B cell (primary cell): ENCODE measurements around the gene CACNA2D3. TPM values are rescaled to one million over a fixed set of nuclear protein-coding genes. Genes with fewer than 3 reads are reported as not detected.

Experiments
- ATAC-seq: fragments of 200-7000 bp; cut with Tn5 transposase; one replicate; pipeline ENCODE4 v1.10.0; 2021; ENCODE audit warnings: low read depth, mild to moderate bottlenecking, moderate number of reproducible peaks, moderate library complexity
- CTCF ChIA-PET: fragments of 350-600 bp; sonication (Branson Sonifier 250); formaldehyde crosslinking; loops from one replicate; lab custom pipeline; 2021; ENCODE audit warnings: antibody characterized with exemption, inconsistent platforms; lab: Charles Lee
- POLR2A ChIA-PET: fragments of 350-600 bp; sonication (Branson Sonifier 250); formaldehyde crosslinking; loops from one replicate; lab custom pipeline; 2021; ENCODE audit warnings: antibody characterized with exemption; lab: Charles Lee
- DNase-seq: peaks from one replicate; pipeline ENCODE4 v3.0.0; 2013
- H2AFZ ChIP-seq: 2 replicates; pipeline ENCODE4 v1.6.1; 2012; ENCODE audit warnings: mild to moderate bottlenecking, low read depth, low read length; ENCODE audit not compliant: insufficient read depth, poor library complexity, severe bottlenecking
- H3K27ac ChIP-seq, 2 donors: 1 replicate in 1 of 2; 2 replicates in 1 of 2; pipeline ENCODE4 v1.5.1; 2012 to 2013; ENCODE audit warnings: low read length in 2 of 2, mild to moderate bottlenecking in 2 of 2, moderate library complexity in 1 of 2
- H3K27me3 ChIP-seq, 4 experiments: fragments of 200-600 bp in 1 of 4; sonication (generic) in 1 of 4; replicated peaks in 1 of 4; 1 replicate in 2 of 4; 2 replicates in 2 of 4; pipeline versions ENCODE4 v1.6.1 to v1.7.0; 2013 to 2016; ENCODE audit warnings: low read length in 3 of 4, mild to moderate bottlenecking in 2 of 4, mixed read lengths in 1 of 4, moderate library complexity in 1 of 4; ENCODE audit not compliant: insufficient read depth in 4 of 4, control insufficient read depth in 3 of 4; ENCODE audit errors: control extremely low read depth in 1 of 4
- H3K36me3 ChIP-seq, 2 experiments: replicated peaks in 1 of 2; 1 replicate in 1 of 2; 2 replicates in 1 of 2; pipeline versions ENCODE4 v1.6.1 to v1.7.1; 2013; ENCODE audit warnings: low read length in 1 of 2; ENCODE audit not compliant: insufficient read depth in 2 of 2, control insufficient read depth in 1 of 2; ENCODE audit errors: control extremely low read depth in 1 of 2, extremely low read depth in 1 of 2
- H3K4me1 ChIP-seq, 2 donors: fragments of 200-600 bp in 1 of 2; sonication (generic) in 1 of 2; 1 replicate in 1 of 2; 2 replicates in 1 of 2; pipeline versions ENCODE4 v1.5.1 to v1.6.1; 2013 to 2017; ENCODE audit warnings: low read length in 2 of 2; ENCODE audit not compliant: control insufficient read depth in 2 of 2, insufficient read depth in 2 of 2
- H3K4me2 ChIP-seq: replicated peaks from 2 replicates; pipeline ENCODE3; 2012; ENCODE audit warnings: mild to moderate bottlenecking, low read depth, low read length; ENCODE audit not compliant: poor library complexity, severe bottlenecking
- H3K4me3 ChIP-seq, 5 experiments: fragments of 200-600 bp in 1 of 5; sonication (generic) in 1 of 5; 1 replicate in 3 of 5; 2 replicates in 2 of 5; pipeline versions ENCODE4 v1.5.1 to v1.7.0; 2011 to 2016; ENCODE audit warnings: low read length in 4 of 5, mild to moderate bottlenecking in 4 of 5, low read depth in 2 of 5, control low read depth in 1 of 5, moderate library complexity in 1 of 5; ENCODE audit not compliant: insufficient read depth in 1 of 5; ENCODE audit errors: control extremely low read depth in 1 of 5, extremely low read depth in 1 of 5
- H3K79me2 ChIP-seq: fragments of 200-600 bp; sonication (generic); one replicate; pipeline ENCODE4 v1.6.0; 2016; ENCODE audit warnings: low read length; ENCODE audit not compliant: control insufficient read depth, insufficient read depth
- H3K9ac ChIP-seq: fragments of 200-600 bp; sonication (generic); 2 replicates; pipeline ENCODE4 v1.6.1; 2017; ENCODE audit warnings: mild to moderate bottlenecking, low read length, moderate library complexity
- H3K9me3 ChIP-seq, 3 donors: one replicate each; pipeline versions ENCODE4 v1.6.1 to v1.7.1; 2013; ENCODE audit warnings: low read length in 2 of 3; ENCODE audit not compliant: control insufficient read depth in 2 of 3, insufficient read depth in 1 of 3; ENCODE audit errors: control extremely low read depth in 1 of 3
- H4K20me1 ChIP-seq: 2 replicates; pipeline ENCODE4 v1.6.0; 2012; ENCODE audit warnings: mild to moderate bottlenecking, low read length; ENCODE audit not compliant: insufficient read depth, control insufficient read depth, poor library complexity, severe bottlenecking
- H3K27ac Mint-ChIP-seq: one replicate; pipeline ENCODE4 v1.8.0; 2021; ENCODE audit warnings: mixed read lengths
- H3K27me3 Mint-ChIP-seq: one replicate; pipeline ENCODE4 v1.8.0; 2021; ENCODE audit warnings: mixed read lengths
- H3K4me1 Mint-ChIP-seq: one replicate; pipeline ENCODE4 v1.8.0; 2021; ENCODE audit warnings: mixed read lengths
- H3K4me3 Mint-ChIP-seq: one replicate; pipeline ENCODE4 v1.8.0; 2021; ENCODE audit warnings: mixed read lengths
- H3K9me3 Mint-ChIP-seq: one replicate; pipeline ENCODE4 v1.8.0; 2022; ENCODE audit warnings: mixed read lengths; ENCODE audit not compliant: insufficient read depth
- EZH2 ChIP-seq: IDR thresholded peaks from 2 replicates; pipeline ENCODE4 v1.6.1; 2012; ENCODE audit warnings: borderline replicate concordance, low read depth, mild to moderate bottlenecking, moderate library complexity, low read length; ENCODE audit not compliant: insufficient read depth, poor library complexity, severe bottlenecking
- WGBS: methylation state at CpG from one replicate; pipeline ENCODE4 v1.1.5; 2013; ENCODE audit warnings: missing lambda C conversion rate; ENCODE audit not compliant: insufficient coverage; 5-methylcytosine and 5-hydroxymethylcytosine counted together
- intact Hi-C: fragments of 100-400 bp; cut with micrococcal nuclease; formaldehyde crosslinking; loops from one replicate; pipeline ENCODE4 v1.10.0; 2022
- polyA plus RNA-seq: library from polyadenylated mRNA; depleted of rRNA; stranded (reverse); fragments of >200 nt; gene quantifications from 2 replicates; pipeline ENCODE4 v1.2.3, GENCODE V29; 2012
- total RNA-seq, 2 donors: library from RNA; stranded (reverse); fragments of 120-200 nt in 1 of 2; gene quantifications; 1 replicate in 1 of 2; 2 replicates in 1 of 2; pipeline versions ENCODE4 v1.2.3 to v1.2.4, GENCODE V29; 2013 to 2022
- TF ChIP-seq, protein P1 (sequence below): fragments of 200-600 bp; IDR thresholded peaks from one replicate; pipeline ENCODE4 v1.8.0; 2022; ENCODE audit warnings: antibody characterized with exemption, mild to moderate bottlenecking

The CACNA2D3 gene
- total and polyA plus RNA-seq, 2 donors (not counting 1 experiment from before 2014, with no cell fraction given): not detected

DNA sequence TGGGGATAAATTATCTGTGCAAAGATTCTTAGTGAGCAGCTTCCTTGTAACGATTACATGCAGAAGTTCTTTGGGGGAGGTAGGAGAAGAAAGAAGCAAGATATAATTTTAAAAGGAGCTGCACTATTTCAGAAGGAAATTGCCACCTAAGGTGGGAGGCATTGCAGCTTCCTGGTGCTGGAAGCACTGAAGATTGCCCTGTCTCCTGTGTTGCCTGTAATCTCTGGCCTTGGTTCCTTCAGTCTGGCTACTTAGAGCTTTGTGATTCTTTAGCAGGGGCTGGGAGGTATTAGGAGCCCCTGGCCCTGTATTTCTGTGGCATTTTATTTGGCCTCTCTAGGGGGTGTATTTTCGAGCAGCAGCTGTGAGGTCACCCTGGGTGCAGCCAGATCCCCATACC, 35.5 kb downstream of the CACNA2D3 start:
- Histone ChIP-seq H2AFZ (no peak overlapping the region), H3K9me3 (peaks cover 0 to 2% (median 0%) of the 10 kb centered on the region in 3 donors), H4K20me1 (no peaks in the 10 kb centered on the region), H3K36me3 (no peaks in the 10 kb centered on the region), H3K4me1 (no peaks in the 10 kb centered on the region), H3K4me2 (no peak overlapping the region), H3K4me3 (no peak overlapping the region), H3K27me3 (peaks cover 0 to 3% (median 0%) of the 10 kb centered on the region in 4 experiments), H3K79me2 (no peaks in the 10 kb centered on the region), H3K27ac (no peak overlapping the region), H3K9ac (no peak overlapping the region)
- H3K4me3 Mint-ChIP-seq: no peak overlapping the region
- no peaks in the 10 kb centered on the region for H3K9me3 Mint-ChIP-seq
- ChIA-PET POLR2A (no interaction called here), CTCF (no interaction called here)
- DNase-seq: no peak
- no peak overlapping the region for H3K27ac Mint-ChIP-seq
- intact Hi-C loops: no loop called here
- no peaks in the 10 kb centered on the region for H3K4me1 Mint-ChIP-seq
- peaks cover 4% of the 10 kb centered on the region for H3K27me3 Mint-ChIP-seq
- 0% methylated on average over 1 of the region's 2 CpGs for WGBS
- no peak for ATAC-seq
- TF ChIP-seq, protein P1, sequence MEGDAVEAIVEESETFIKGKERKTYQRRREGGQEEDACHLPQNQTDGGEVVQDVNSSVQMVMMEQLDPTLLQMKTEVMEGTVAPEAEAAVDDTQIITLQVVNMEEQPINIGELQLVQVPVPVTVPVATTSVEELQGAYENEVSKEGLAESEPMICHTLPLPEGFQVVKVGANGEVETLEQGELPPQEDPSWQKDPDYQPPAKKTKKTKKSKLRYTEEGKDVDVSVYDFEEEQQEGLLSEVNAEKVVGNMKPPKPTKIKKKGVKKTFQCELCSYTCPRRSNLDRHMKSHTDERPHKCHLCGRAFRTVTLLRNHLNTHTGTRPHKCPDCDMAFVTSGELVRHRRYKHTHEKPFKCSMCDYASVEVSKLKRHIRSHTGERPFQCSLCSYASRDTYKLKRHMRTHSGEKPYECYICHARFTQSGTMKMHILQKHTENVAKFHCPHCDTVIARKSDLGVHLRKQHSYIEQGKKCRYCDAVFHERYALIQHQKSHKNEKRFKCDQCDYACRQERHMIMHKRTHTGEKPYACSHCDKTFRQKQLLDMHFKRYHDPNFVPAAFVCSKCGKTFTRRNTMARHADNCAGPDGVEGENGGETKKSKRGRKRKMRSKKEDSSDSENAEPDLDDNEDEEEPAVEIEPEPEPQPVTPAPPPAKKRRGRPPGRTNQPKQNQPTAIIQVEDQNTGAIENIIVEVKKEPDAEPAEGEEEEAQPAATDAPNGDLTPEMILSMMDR: no peak
- no peak for TF ChIP-seq EZH2

DNA sequence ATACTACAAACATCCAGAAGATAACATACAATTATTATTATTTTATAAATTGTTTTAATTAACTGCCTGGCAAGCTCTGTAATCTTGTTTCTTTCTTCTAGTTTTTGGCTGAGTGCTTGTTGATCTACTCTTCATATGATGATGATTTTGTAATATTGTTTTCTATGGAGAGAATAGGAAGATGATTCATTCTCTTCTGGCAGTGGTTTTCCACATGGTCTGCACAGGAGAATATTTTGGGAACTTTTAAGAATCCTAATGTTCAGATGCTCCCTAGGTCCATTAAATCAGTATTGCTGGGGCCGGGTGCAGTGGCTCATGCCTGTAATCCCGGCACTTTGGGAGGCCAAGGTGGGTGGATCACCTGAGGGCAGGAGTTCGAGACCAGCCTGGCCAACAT, 37.6 kb downstream of the CACNA2D3 start:
- peaks cover 0 to 2% (median 0%) of the 10 kb centered on the region in 3 donors for H3K9me3 ChIP-seq
- intact Hi-C loops: no loop called here
- peaks cover 0 to 3% (median 0%) of the 10 kb centered on the region in 4 experiments for H3K27me3 ChIP-seq
- Mint-ChIP-seq H3K27ac (no peak overlapping the region), H3K9me3 (no peaks in the 10 kb centered on the region), H3K4me3 (no peak overlapping the region), H3K4me1 (no peaks in the 10 kb centered on the region), H3K27me3 (peaks cover 4% of the 10 kb centered on the region)
- H3K79me2 ChIP-seq: no peaks in the 10 kb centered on the region
- CTCF ChIA-PET: no interaction called here
- TF ChIP-seq EZH2: no peak
- TF ChIP-seq, protein P1: no peak
- no peaks in the 10 kb centered on the region for H3K4me1 ChIP-seq
- H2AFZ ChIP-seq: no peak overlapping the region
- no peaks in the 10 kb centered on the region for H4K20me1 ChIP-seq
- WGBS: no CpG with 5 or more reads among the region's 3 CpGs
- no peaks in the 10 kb centered on the region for H3K36me3 ChIP-seq
- H3K9ac ChIP-seq: no peak overlapping the region
- ATAC-seq (no peak), DNase-seq (no peak)
- POLR2A ChIA-PET: no interaction called here
- no peak overlapping the region for H3K4me3 ChIP-seq
- no peak overlapping the region for H3K4me2 ChIP-seq
- H3K27ac ChIP-seq: no peak overlapping the region
